Fibroblast of lung (primary cell): Measurements from ENCODE around the gene NR6A1.

Experiments used
- EZH2 ChIP-seq: IDR thresholded peaks from 2 replicates; pipeline ENCODE4 v1.5.1; 2012; ENCODE audit warnings: low read length, control low read depth, mild to moderate bottlenecking; ENCODE audit errors: missing control alignments
- TF ChIP-seq, protein P1 (sequence below), 2 donors: IDR thresholded peaks in 1 of 2; conservative IDR thresholded peaks in 1 of 2; 1 replicate in 1 of 2; 2 replicates in 1 of 2; pipeline ENCODE4 v1.5.1; 2011 to 2012; ENCODE audit warnings: low read length in 2 of 2, control low read depth in 1 of 2, inconsistent platforms in 1 of 2, low read depth in 1 of 2, mild to moderate bottlenecking in 1 of 2

DNA sequence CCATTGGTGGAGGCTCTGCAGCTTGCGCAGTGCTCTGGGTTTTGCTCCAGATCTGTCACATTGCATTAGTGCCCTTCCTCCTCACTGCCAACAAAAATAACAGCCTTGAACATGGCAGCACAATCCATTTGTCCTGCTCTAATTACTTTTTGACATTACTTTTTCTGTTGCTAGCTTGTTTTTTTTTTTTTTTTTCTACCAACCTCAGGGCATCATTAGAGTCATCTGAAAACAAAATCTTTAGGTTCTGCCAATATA is 146.4 kb downstream of the NR6A1 start:
- TF ChIP-seq, protein P1, sequence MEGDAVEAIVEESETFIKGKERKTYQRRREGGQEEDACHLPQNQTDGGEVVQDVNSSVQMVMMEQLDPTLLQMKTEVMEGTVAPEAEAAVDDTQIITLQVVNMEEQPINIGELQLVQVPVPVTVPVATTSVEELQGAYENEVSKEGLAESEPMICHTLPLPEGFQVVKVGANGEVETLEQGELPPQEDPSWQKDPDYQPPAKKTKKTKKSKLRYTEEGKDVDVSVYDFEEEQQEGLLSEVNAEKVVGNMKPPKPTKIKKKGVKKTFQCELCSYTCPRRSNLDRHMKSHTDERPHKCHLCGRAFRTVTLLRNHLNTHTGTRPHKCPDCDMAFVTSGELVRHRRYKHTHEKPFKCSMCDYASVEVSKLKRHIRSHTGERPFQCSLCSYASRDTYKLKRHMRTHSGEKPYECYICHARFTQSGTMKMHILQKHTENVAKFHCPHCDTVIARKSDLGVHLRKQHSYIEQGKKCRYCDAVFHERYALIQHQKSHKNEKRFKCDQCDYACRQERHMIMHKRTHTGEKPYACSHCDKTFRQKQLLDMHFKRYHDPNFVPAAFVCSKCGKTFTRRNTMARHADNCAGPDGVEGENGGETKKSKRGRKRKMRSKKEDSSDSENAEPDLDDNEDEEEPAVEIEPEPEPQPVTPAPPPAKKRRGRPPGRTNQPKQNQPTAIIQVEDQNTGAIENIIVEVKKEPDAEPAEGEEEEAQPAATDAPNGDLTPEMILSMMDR (conservative IDR thresholded peaks at IDR 0.05 in 1 of 2, IDR thresholded peaks at IDR 0.05 in 1 of 2; ENCODE audit: low read depth in 1 of 2, low read length in 2 of 2), result no peak
- TF ChIP-seq EZH2, result no peak
